ENCODE measurements around the gene DTNB.

Gene DTNB

GRCh38 chr2:25386971-25387875 is 286.2 kb downstream of the DTNB start:
- DNase-seq (ENCODE audit: low read depth): no peak

- no peak for DNase-seq (ENCODE audit: low read depth)
Measured at GRCh38 chr2:25385910-25386309, 287.5 kb downstream of the DTNB start.

DNA sequence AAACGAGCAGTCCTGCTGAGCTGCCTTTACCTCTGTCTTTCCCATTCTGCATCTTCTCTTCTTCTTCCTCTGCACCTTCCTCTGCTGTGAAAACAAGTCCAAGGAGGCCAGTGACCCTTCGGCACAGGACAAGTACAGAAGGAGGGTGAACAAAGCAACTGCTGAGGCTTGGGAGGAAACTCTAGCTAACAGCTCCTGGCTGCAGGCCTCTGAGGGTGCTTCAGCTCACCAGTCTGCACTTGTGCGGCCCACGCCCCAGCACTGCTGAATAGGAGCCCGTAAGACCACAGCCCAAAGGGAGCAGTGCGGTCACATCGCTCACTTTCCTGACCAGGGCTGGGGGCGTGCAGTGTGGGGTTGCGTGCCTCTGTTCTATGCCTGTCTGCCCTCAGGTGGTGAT is 289.6 kb downstream of the DTNB start:
- no peak for DNase-seq (ENCODE audit: low read depth)

- DNase-seq (ENCODE audit: low read depth): no peak
Measured at GRCh38 chr2:25381502-25381901, 291.9 kb downstream of the DTNB start.

- no peak for DNase-seq (ENCODE audit: low read depth)
Measured at GRCh38 chr2:25380586-25381375, 292.6 kb downstream of the DTNB start.

- DNase-seq (ENCODE audit: low read depth): no peak
Measured at GRCh38 chr2:25380023-25380422, 293.4 kb downstream of the DTNB start.

DNA sequence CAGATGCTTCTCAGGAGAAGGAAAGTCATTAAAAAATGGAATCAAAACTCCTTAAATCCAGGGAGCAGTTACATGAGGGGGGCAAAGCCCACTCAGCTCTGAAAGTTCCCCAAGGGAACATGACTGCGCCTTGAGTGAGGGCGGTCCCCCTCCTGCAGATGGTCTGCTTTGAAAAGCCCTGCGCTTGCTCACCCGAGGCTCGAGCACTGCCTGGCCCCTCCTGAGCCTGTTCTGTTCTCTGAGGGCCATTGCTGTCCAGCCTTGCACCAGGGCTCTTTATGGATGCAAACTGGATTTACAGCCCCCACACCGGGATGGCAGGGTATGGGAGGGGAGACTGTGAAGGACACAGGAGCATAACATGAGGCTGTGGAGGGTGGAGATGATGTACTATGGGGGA is 293.8 kb downstream of the DTNB start:
- DNase-seq (ENCODE audit: low read depth): no peak

DNA sequence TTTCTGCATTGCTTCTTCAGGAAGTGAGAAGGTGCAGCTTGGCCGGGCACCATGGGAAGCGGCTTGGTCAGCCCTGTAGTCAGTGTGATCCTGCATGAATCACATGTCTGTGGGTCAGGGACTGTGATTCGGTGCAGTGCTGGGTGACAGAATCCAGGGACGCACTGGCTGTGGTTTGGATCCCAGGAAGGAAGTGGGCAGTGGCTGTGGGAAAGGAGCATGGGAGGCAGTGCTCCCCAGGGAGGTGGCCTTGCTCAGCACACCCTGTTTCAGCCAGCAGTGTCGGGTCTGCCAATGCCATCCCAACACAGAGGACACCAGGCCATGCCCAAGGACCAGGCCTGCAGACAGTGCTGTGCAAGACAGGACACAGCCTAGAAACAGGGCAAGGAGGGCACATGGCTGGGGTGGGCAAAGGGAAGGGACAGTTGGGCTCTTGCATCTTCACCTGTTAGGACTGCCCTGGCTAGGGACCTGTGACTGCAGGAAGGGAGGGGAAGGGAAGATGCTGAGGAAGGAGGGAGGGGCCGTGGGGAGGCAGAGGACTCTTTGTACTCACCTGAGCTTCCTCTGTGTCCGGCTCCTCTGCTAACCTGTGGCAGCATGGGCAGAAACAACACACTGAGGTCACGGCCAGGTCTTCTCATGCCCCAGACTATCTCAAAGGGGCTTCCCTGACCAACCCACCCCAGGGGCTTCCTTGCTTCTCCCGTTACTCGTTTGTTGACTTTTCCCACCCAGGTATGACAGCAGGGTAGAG is 294.5 kb downstream of the DTNB start:
- DNase-seq (ENCODE audit: low read depth): no peak

- no peak for DNase-seq (ENCODE audit: low read depth)
Measured at GRCh38 chr2:25377822-25378421, 295.5 kb downstream of the DTNB start.

GRCh38 chr2:25376750-25377621 is 296.4 kb downstream of the DTNB start:
- DNase-seq (ENCODE audit: low read depth): peak; percentile 58

- DNase-seq (ENCODE audit: low read depth): no peak
Measured at GRCh38 chr2:25375989-25376545, 297.3 kb downstream of the DTNB start.

DNA sequence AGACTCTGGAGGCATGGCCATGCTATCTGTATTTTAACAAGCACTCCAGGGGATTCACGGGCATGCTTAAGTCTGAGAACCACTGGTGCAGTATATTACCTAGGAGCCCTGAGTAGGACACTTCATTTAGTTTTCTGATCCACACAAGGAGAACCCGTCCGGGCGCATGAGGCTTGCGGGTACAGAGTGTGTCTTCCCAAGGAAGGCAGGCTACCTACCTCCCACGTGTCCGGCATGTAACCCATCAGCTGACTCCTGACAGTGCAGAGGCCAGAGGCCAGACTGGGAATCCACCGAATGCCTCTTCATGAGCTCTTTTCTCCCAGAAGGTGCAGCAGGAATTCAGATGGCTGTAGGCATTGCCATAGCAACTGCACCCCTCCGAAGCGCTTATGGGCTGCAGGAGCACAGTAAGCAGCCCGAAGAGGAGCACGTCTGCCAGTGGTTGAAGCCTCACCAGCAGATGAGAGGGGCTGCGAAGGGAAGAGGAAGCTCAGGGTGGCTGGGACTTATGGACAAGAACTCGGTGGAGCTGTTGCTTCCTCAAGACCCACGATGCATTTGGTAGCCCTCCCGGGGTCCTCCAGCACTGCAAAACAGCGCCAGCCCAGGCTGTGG is 297.9 kb downstream of the DTNB start:
- DNase-seq (ENCODE audit: low read depth): no peak

- no peak for DNase-seq (ENCODE audit: low read depth)
Measured at GRCh38 chr2:25374827-25375226, 298.6 kb downstream of the DTNB start.

GRCh38 chr2:25374411-25374810 is 299.0 kb downstream of the DTNB start:
- DNase-seq (ENCODE audit: low read depth): no peak

- no peak for DNase-seq (ENCODE audit: low read depth)
Measured at GRCh38 chr2:25373269-25373981, 300.0 kb downstream of the DTNB start.

- DNase-seq (ENCODE audit: low read depth): no peak
Measured at GRCh38 chr2:25372405-25373268, 300.7 kb downstream of the DTNB start.

DNA sequence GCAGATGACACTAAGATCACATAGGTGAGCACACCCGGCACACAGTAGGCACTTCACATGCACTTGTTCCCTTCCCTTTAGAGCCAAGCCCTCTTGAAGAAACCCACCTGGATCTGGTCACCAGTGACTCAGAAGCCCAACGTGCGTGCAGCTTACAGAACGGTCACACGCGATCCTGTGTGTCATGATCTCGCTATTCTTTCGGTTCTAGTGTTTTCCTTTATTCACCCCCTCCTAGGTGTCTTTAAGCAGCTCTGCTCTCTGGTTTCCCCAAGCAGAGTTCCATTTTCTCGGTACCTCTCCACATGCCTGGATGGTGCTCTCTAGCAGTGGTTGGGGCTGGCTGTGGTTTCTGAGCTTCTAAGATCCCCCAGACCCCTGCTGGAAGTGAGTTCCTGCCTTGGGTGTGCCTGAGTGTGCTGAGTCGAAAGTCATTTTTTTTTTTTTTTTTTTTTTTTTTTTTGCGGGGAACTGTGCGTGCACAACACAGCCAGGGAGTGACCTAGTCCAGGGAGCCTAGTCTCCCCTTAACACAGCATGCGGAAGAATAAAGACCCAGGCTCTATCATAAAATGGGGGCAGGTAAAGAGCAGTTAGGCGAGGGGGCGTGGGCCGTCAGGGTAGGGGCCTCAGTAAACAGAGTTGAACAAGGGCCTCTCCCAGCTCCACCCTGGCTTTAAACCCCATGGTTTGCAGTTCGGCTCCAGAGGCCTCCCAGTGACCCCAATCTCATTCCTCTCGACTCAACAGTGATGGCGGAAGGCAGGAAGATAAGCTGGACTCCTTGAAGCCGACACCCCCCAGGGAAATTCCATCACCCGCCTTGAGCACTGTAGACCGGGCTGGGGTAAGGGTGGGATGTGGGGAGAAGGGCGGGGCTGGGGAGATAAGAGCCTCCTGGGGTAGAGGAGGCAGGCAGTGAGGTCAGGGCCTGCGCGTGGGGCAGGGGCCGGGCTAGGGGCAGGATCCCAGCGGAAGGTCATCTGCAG is 301.8 kb downstream of the DTNB start:
- no peak for DNase-seq (ENCODE audit: low read depth)
